SK-N-SH treated with all-trans-retinoic acid at 6 μM for 48 hours (cell line): ENCODE measurements around the gene PDILT.
"Not testable (repeated sequence)": the region's sequence is repeated elsewhere in the genome, so short reads cannot be mapped to it uniquely, and the experiment has no call there.

Experiments
- ARNTL ChIP-seq: fragments of 450-650 bp; formaldehyde crosslinking; IDR thresholded peaks from 2 replicates; pipeline ENCODE4 v1.5.0; 2020; ENCODE audit warnings: low read depth, mild to moderate bottlenecking, moderate library complexity, borderline replicate concordance
- CREB5 ChIP-seq: fragments of 250-450 bp; sonication (Bioruptor Pico); IDR thresholded peaks from 2 replicates; pipeline ENCODE4 v1.5.1; 2020; ENCODE audit warnings: low read depth, mild to moderate bottlenecking, moderate library complexity
- OSR1 ChIP-seq: fragments of 250-450 bp; sonication (Bioruptor Pico); IDR thresholded peaks from 2 replicates; pipeline ENCODE4 v1.8.0; 2022; ENCODE audit warnings: moderate library complexity, mild to moderate bottlenecking, inconsistent platforms
- SNAI2 ChIP-seq: fragments of 250-450 bp; sonication (Bioruptor Pico); IDR thresholded peaks from 2 replicates; pipeline ENCODE4 v1.5.0; 2020; ENCODE audit warnings: mild to moderate bottlenecking, moderate library complexity
- TCF4 ChIP-seq: fragments of 250-450 bp; sonication (Bioruptor Pico); IDR thresholded peaks from 2 replicates; pipeline ENCODE4 v1.8.0; 2021; ENCODE audit warnings: mild to moderate bottlenecking, moderate library complexity, borderline replicate concordance
- TSHZ2 ChIP-seq: fragments of 250-450 bp; sonication (Bioruptor Pico); IDR thresholded peaks from 2 replicates; pipeline ENCODE4 v1.5.0; 2020; ENCODE audit warnings: mild to moderate bottlenecking, moderate library complexity
- ZNF8 ChIP-seq: fragments of 450-650 bp; formaldehyde crosslinking; IDR thresholded peaks from 2 replicates; pipeline ENCODE4 v1.5.0; 2020; ENCODE audit warnings: mild to moderate bottlenecking, moderate library complexity
- TF ChIP-seq, protein P1 (sequence below): fragments of 250-450 bp; sonication (Bioruptor Pico); IDR thresholded peaks from 2 replicates; pipeline ENCODE4 v1.8.0; 2020; ENCODE audit warnings: mild to moderate bottlenecking, moderate library complexity, borderline replicate concordance
- TF ChIP-seq, protein P2 (sequence below): fragments of 250-450 bp; sonication (Bioruptor Pico); IDR thresholded peaks from 2 replicates; pipeline ENCODE4 v1.8.0; 2021; ENCODE audit warnings: low read depth, mild to moderate bottlenecking, moderate library complexity, borderline replicate concordance

- TF ChIP-seq, protein P1, sequence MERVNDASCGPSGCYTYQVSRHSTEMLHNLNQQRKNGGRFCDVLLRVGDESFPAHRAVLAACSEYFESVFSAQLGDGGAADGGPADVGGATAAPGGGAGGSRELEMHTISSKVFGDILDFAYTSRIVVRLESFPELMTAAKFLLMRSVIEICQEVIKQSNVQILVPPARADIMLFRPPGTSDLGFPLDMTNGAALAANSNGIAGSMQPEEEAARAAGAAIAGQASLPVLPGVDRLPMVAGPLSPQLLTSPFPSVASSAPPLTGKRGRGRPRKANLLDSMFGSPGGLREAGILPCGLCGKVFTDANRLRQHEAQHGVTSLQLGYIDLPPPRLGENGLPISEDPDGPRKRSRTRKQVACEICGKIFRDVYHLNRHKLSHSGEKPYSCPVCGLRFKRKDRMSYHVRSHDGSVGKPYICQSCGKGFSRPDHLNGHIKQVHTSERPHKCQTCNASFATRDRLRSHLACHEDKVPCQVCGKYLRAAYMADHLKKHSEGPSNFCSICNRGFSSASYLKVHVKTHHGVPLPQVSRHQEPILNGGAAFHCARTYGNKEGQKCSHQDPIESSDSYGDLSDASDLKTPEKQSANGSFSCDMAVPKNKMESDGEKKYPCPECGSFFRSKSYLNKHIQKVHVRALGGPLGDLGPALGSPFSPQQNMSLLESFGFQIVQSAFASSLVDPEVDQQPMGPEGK (CRISPR knock-in tag): not testable (repeated sequence)
- TF ChIP-seq, protein P2, sequence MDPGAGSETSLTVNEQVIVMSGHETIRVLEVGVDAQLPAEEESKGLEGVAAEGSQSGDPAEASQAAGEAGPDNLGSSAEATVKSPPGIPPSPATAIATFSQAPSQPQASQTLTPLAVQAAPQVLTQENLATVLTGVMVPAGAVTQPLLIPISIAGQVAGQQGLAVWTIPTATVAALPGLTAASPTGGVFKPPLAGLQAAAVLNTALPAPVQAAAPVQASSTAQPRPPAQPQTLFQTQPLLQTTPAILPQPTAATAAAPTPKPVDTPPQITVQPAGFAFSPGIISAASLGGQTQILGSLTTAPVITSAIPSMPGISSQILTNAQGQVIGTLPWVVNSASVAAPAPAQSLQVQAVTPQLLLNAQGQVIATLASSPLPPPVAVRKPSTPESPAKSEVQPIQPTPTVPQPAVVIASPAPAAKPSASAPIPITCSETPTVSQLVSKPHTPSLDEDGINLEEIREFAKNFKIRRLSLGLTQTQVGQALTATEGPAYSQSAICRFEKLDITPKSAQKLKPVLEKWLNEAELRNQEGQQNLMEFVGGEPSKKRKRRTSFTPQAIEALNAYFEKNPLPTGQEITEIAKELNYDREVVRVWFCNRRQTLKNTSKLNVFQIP (CRISPR knock-in tag): not testable (repeated sequence)
- not testable (repeated sequence) for TF ChIP-seq ARNTL (CRISPR knock-in tag); SNAI2 (CRISPR knock-in tag); TCF4; TSHZ2 (CRISPR knock-in tag); ZNF8 (CRISPR knock-in tag); OSR1 (CRISPR knock-in tag); CREB5 (CRISPR knock-in tag)
Measured at GRCh38 chr16:20423772-20424128, 19.2 kb upstream of the PDILT start.
